GM18870 (cell line): Measurements from ENCODE around the gene RABGAP1L.
A peak's percentile ranks its signal among the peaks of the same experiment; 100 is the strongest.
"Not testable (repeated sequence)": the region's sequence is repeated elsewhere in the genome, so short reads cannot be mapped to it uniquely, and the experiment has no call there.

Experiments used
- ATAC-seq: cut with Tn5 transposase; IDR thresholded peaks from one replicate; pipeline ENCODE4 v1.9.1; 2021; ENCODE audit warnings: moderate library complexity; ENCODE audit not compliant: unreplicated experiment

The RABGAP1L gene

DNA sequence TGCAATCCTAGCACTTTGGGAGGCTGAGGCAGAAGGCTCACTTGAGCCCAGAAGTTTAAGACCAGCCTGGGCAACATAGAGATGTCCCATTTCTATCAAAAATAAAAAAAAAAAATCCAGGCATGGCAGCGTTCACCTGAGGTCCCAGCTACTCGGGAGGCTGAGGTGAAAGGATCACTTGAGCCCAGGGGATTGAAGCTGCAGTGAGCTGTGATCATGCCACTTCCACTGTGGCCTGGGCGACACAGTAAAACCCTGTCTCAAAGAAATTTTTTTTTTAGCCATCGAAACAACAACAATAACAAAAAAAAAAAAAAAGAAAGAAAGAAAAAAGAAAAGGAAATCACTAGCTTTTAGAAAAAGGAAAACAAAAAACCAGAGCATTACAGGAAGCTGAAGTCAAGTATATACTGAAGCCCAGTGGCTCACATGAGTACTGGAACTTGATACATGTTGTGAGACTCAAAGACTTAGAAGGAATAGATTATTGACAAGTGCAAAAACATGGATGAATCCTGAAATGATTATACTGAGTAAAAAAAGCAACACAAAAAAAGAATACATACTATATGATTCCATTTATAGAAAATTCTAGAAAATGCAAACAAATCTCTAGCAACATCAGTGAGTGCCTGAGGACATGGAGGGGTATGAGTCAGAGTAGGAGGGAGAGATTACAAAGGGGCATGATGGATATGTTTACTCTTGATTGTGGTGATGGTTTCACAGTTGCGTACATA is 6.1 kb upstream of the RABGAP1L start:
- peak; percentile 49 for ATAC-seq

DNA sequence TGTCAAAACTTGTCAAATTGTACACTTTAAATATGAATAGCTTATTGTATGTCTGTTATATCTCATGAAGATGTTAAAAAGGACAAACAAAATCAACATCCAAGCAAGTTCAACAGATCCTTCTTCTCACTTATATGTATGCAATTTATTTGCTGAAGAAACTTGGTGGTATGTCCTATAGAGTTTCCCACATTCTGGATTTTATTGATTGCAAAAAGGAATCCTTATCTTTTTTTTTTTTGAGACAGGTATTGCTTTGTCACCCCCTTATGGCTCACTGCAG is 5.6 kb upstream of the RABGAP1L start:
- no peak for ATAC-seq

DNA sequence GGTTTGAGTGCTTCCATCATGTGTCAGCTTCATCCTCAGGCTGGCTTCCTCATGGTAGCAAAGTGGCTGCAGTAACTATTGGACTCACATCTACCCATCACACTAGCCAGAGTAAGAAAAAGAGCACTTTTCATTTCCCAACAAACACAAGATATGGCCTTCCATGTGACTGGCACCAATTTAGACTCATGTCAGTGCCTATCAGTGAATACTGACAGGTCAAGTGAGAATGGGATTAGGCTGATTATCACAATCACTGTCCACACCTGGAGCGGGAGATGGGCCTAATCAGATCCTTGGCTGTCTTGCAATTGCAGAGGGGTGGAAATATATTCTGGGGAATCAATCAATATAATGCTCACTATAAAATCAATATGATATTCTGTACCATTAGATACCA is 2.9 kb upstream of the RABGAP1L start:
- ATAC-seq: no peak

DNA sequence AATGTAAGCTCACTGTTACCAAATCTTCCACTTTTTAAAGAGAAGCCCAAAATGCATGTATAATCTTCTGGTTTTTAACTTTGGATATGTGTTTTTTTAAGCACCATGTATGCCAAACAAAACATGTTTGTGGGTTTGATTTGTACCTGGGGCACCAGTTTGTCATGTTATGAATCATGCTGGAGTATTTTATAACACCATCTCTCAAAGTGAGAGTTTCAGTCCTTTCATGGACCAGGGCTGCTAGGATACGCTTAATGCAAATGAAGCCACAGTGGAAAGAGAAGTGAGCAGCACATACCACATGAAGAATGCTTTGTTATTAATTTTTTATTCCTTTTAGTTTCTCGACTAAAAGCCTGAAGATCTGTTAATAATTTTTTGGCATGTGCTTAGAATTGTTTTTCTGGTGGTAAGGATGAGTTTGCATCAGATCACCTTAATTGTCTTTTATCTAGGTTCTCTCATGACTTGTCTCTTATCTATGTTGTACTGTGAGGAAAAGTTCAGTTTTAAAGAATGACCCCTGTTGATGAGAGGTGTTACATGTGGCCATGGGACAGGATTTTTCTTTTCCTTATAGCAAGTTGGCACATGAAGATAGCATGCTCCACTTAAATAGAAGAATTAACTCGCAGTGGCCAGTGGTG is 2.0 kb upstream of the RABGAP1L start:
- ATAC-seq: peak; percentile 51

DNA sequence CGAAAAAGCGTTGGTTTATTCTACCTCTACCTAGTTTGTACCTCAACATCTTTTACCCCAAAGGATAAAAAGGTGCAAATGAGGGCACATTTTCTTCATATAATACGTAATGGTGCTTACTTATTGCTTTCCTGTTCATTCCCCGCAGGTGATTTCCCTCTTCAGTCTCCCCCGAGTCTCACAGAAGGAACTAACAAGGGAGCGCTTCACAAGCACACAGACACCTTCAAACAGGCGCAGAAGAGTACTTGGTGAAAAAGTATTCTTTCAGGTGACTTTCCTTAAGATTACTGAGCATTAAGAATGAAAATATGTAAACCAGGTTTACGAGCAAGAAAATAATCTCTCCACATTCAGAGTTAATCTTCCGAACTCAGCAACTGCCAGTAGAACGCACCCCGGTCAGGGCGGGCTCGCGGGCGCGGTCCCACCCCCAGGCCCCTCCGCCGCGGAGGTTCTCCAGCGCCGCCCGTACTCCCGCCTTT is 511 bp upstream of the RABGAP1L start:
- peak; percentile 4 for ATAC-seq

DNA sequence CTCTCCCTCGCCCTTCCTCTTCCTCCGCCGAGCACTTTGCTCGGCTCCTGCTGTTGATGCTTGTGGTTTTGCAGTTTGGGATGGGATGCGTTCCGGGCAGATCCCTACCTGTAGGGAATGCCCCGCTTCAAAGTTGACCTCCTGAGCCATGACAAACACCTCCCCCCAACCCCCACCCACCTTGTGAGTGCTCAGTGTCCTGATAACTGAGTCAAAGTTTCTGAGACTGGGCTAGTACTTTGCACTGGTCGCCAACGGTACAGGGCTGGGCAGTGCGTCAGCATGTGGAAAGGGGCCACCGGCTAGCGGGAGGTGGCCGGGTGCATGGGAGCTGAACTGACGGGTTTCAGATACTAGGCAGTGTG is 771 bp downstream of the RABGAP1L start:
- ATAC-seq: no peak

DNA sequence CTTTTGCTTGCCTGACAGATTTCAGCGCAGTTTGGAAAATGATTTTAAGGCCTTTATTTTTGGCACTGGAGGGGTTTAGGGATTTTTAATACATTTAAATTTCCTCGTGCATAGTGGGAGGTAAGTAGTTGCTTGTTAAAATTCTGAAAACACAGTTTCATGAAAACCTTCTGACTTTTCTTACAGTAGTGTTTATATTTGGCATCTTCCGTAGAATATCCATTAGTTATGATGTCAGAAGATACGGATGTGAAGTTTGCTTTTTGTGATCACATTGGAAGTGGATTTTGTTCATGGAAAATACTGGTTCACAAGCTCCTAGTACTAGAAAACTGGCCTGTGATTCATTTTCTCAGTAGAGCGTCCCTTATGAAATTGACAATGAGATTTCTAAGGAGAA is 1.3 kb downstream of the RABGAP1L start:
- ATAC-seq: no peak

DNA sequence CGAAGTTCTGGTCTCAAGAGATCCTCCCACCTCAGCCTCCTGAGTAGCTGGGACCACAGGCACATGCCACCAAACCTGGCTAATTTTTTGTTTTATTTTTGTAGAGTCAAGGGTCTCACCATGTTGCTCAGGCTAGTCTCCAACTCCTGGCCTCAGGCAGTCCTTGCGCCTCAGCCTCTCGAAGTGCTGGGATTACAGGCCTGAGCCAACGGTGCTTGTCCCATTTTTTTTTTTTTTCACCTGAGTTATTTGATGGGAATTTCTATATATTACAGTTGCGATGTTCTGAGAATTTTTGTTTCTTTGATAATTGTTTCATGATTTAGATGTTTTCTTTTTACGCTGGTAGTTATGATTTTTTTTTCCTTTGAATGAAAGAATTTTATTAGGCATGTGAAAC is 2.5 kb downstream of the RABGAP1L start:
- no peak for ATAC-seq

DNA sequence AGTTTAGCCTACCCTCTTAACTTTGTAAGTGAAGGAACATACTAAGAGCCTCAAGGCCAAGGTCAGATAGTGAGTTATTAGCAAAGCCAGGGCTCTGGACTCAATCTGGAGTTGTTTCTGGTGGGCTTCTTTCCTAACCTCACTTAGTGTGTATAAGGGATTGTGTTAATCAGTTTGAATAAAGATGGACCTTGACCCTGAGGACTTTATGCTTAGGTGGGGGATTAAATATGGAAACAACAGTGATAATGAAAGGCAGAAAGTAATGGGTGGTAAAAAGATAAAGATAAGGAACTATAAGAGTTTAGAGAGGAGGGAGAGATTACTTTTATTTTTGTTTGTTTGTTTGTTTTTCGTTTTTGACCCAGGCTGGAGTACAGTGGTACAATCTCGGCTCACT is 5.5 kb downstream of the RABGAP1L start:
- no peak for ATAC-seq

DNA sequence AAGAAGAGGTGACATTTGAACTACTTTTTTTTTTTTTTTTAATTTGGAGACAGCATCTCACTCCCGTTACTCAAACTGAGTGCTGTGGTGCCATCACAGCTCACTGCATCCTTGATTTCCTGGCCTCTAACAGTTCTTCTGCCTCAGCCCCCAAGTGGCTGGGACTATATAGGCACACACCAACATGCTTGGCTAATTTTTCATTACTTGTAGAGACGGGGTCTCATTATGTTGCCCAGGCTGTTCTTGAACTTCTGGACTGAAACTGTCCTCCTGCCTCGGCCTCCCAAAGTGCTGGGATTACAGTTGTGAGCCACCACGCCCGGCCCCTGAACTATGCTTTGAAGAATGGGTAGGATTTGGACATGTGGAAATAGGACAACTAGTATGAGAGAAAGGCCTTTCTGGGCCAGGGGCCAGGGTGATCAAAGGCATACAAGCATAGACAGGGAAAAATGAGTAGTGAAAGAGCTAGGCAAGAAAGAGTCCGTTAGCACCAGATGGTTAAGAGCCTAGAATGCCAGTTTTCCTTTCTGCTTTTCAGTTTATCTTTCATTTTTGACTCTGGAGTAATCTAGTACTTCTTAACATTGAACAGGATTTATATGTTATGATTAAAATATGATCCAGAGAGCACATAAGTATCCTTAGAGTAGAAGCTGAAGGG is 6.3 kb downstream of the RABGAP1L start:
- no peak for ATAC-seq

DNA sequence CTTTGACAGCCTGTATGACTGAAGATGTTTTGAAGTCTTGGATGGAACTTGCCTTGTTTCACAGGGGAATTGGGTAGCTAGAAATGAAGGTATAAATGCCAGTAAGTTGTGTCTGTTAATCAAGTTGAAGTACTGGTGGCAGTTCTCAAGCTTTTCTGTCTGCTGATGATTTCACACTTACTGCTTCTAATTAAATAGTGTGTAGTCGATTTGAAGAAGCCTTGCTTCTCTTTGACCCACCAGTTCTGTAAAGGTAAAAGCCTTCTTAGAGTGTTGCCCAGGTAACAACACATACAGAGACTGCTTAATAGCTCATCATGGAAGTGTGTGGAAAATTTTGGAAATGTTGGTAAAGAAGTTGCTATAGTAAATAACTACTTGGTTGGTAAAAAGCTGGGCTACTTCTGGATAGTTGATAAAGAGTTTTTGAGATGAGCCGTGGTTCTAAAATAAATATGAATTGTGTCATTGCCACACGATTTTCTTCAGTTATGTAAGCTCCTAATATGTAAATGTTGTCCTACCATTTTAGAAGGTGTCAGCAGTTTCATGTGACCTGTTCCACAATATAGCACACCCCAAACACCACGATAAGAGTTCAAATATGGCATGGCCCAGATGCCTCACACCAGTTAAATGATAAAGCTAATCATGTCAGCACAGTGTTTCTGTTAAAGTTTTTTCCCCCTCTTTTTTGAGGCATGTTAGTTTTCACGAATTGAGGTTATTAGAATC is 7.4 kb downstream of the RABGAP1L start:
- no peak for ATAC-seq

DNA sequence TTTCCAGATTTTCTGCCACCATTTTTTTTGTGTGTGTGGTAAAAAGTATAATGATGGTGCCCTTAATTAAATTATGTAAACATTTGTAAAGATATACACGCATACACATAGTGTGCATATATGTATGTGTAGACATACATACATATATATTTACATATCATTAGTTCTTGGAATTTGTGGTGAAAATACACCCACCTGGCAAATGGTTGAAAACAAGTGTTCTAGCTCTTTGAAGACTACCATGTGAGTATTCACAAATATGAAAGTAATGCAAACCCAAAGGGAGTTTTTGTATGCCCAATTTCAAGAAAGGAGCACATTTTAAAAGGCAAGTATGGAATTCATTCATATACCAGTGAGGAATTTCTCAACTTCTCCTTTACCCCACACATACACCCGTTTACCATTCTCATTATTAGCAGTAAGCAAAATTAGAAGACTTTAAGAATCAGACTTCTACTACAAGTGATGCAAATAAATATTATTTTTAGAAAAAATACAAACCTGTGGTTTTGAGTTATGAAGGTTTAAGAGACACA is 8.0 kb downstream of the RABGAP1L start:
- ATAC-seq: no peak

DNA sequence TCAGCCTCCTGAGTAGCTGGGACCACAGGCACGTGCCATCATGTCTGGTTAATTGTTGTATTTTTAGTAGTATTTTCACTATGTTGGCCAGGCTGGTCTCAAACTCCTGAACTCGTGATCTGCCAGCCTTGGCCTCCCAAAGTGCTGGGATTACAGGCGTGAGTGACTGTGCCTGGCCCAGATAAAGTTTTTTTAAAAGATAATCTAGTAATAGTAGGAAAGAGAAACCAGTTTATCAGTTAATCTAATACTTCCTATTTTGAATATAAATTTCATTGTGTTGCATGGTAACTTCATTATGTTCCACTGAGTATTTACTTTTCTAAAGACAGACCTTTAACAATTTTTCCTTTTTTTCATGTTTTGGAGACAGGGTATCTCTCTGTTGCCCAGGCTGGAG is 10.0 kb downstream of the RABGAP1L start:
- ATAC-seq: no peak

DNA sequence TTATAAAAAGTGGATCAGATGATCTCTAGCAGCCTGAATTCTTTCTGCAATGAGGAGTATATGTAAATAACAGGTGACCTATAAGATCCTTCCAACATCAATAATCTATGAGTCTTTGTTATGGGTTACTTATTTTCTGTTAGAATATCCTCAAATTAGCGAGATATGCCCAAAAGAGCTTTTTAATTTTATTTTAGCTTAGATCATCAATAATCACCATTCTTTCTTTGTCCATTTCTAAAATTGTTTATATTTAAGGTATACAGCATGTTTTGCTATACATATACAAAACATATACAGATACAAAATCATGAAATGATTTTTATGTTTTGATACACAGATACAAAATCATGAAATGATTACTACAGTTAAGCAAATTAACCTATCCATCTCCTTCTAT is 11.8 kb downstream of the RABGAP1L start:
- ATAC-seq: no peak

DNA sequence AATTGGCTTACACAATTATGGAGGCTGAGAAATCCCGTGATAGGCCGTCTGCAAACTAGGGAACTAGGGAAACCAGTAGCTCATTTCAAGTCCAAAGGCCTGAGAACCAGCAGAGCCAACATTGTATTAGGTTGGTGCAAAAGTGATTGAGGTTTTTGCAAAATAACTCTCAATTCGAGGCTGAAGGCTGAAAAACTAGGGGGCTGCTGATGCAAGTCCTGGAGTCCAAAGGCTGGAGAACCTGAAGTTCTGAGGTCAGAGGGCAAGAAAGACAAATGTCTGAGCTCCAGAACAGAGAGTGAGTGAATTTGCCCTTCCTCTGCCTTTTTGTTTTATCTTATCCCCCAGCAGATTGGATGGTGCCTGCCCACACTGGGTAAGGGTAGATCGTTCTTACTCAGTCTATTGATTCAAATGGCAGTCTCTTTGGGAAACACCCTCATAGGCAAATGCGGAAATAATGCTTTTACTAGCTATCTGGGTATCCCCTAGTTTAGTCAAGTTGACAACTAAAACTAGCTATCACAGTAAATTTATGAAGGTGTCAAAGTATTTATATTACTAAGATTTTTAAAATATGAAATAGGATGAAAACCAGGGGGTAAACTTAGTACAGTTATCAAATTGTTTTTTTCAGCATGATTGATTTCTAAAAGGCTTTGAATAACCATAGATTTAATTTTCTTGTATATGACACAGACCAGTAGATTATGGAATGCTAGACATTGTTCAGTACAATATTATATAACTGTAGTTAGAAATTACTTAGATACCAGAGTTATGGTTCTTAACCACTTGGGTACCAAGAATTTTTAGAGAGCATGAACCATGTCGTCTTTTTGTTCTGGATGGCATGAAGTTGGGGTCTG is 15.4 kb downstream of the RABGAP1L start:
- ATAC-seq: no peak

DNA sequence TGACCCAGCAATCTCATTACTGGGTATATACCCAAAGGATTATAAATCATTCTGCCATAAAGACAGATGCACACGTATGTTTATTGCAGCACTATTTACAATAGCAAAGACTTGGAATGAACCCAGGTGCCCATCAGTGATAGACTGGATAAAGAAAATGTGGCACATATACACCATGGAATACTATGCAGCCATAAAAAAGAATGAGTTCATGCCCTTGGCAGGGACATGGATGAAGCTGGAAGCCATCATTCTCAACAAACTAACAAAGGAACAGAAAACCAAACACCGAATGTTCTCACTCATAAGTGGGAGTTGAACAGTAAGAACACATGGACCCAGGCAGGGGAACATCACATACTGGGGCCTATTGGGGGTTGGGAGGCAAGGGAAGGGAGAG is 19.1 kb downstream of the RABGAP1L start:
- not testable (repeated sequence) for ATAC-seq

DNA sequence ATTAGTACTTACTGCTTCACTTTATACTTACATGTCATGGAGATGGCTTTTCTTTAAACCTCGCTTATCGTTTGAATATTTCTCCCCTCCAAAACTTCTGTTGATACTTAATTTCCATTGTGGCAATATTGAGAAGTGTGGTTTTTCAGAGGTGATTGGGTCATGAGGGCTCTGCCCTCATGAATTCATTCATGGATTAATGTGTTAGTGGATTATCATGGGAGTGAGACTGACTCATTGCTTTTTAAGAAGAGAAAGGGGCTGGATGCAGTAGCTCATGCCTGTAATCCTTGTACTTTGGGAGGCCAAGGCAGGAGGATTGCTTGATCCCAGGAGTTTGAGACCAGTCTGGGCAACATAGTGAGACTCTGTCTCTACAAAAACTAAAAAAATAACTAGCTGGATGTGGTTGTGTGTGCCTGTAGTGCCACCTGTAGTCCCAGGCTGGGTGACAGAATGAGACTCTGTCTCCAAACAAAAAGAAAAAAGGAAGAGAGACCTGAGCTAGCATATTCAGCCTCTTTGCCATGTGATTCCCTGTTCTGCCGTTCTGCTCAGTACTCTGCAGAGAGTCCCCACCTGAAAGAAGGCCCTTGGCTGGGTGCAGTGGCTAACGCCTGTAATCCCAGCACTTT is 30.2 kb downstream of the RABGAP1L start:
- no peak for ATAC-seq

DNA sequence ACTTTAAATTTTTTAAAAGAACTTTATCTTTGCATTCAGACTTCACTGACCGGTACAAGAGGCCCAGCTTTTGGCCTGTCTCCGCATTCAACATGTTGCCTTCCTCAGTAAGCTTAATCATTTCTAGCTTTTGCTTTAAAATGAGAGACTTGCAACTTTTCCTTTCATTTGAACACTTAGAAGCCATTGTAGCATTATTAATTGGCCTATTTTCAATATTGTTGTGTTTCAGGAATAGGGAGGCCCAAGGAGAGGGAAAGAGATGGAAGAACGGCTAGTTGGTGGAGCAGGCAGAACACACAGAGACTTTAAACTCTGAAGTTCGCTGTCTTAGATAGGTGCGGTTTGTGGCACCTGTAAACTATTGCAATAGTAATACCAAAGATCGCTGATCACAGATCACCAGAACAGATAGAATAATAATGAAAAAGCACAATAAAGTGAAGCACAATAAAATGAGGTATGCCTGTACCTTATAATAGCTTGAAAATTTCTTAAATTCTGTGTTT is 31.4 kb downstream of the RABGAP1L start:
- ATAC-seq: no peak

DNA sequence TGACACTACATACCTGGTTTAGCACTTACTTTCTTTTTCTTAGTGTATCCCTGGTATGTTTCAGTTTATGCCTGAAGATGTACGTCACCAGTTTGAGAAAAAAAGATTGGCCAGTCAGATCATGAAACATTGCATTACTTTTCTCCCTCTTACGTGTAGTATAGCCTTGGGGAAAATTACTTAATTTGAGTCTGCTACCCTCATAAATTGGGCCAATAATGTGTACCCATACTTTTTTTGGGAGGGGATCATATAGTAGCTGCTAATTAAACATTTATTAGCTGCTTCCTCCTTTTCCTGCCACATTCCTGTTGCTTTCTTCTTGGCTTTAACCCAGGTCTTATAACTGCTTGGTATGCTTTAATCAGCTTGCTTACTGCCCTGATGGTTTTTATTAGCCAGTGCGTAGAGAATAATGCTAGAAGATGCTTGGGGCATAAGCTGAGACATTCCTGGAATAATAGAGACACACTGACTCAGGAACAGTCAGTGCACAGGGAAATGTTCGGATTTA is 32.1 kb downstream of the RABGAP1L start:
- no peak for ATAC-seq

DNA sequence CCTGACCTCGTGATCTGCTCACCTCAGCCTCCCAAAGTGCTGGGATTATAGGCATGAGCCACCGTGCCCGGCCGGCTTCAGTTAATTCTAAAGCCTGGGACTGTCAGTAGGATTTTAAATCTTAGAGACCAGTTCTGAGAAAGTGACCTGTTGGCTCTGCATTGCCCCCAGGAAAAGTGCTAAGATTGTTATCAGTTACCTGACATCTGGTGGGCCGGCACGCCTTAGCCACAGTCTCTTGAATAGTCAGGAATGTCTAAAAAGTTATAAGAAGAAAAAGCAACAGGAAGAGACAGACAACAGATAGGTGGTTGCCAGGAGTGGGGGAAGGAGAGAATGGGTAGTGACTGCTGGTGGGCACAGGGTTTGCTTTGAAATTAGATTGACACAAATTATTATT is 35.1 kb downstream of the RABGAP1L start:
- ATAC-seq: no peak
